ENCODE results near the gene PRL. TPM values are rescaled to one million over a fixed set of nuclear protein-coding genes. Genes with fewer than 3 reads are reported as not detected.

Gene PRL
- total and polyA plus RNA-seq, 3 experiments from 2014 or later = 0.21 TPM; not detected in 2

- ChIA-PET POLR2A (no interaction called here), CTCF (no interaction called here)
- no peaks in the 10 kb centered on the region for H3K9me3 ChIP-seq (ENCODE audit: low read length)
- Mint-ChIP-seq H3K36me3 (no peaks in the 10 kb centered on the region), H3K27ac (no peak overlapping the region), H3K4me1 (no peaks in the 10 kb centered on the region), H3K4me3 (no peak overlapping the region), H3K9me3 (peaks cover 2 to 15% (median 6%) of the 10 kb centered on the region in 5 donors), H3K27me3 (no peaks in the 10 kb centered on the region)
- H3K36me3 ChIP-seq (ENCODE audit: insufficient read depth, low read length) = no peaks in the 10 kb centered on the region
- H3K4me1 ChIP-seq (ENCODE audit: insufficient read depth, low read length) = no peaks in the 10 kb centered on the region
- H3K27ac ChIP-seq (ENCODE audit: low read depth, low read length) = no peak overlapping the region
- no peaks in the 10 kb centered on the region for H3K27me3 ChIP-seq (ENCODE audit: insufficient read depth, low read length, poor library complexity, severe bottlenecking)
- DNase-seq = no peak
- no peak overlapping the region for H3K4me3 ChIP-seq (ENCODE audit: low read length)
These were observed 10.1 kb upstream of the PRL start for GRCh38 chr6:22306741-22307466.

GRCh38 chr6:22302838-22303237, 6.0 kb upstream of the PRL start:
- no peak overlapping the region for H3K27ac ChIP-seq (ENCODE audit: low read depth, low read length)

GRCh38 chr6:22300273-22300998, 3.6 kb upstream of the PRL start:
- no peaks in the 10 kb centered on the region for H3K27me3 ChIP-seq (ENCODE audit: insufficient read depth, low read length, poor library complexity, severe bottlenecking)
- CTCF ChIA-PET = no interaction called here
- POLR2A ChIA-PET = no interaction called here
- H3K36me3 ChIP-seq (ENCODE audit: insufficient read depth, low read length) = no peaks in the 10 kb centered on the region
- H3K27ac Mint-ChIP-seq = no peak overlapping the region
- no peak overlapping the region for H3K27ac ChIP-seq (ENCODE audit: low read depth, low read length)
- H3K4me1 Mint-ChIP-seq = no peaks in the 10 kb centered on the region
- peaks cover 0 to 7% (median 2%) of the 10 kb centered on the region in 5 donors for H3K9me3 Mint-ChIP-seq
- no peaks in the 10 kb centered on the region for H3K4me1 ChIP-seq (ENCODE audit: insufficient read depth, low read length)
- H3K36me3 Mint-ChIP-seq = no peaks in the 10 kb centered on the region
- no peaks in the 10 kb centered on the region for H3K27me3 Mint-ChIP-seq
- DNase-seq = no peak
- no peak overlapping the region for H3K4me3 ChIP-seq (ENCODE audit: low read length)
- H3K9me3 ChIP-seq (ENCODE audit: low read length) = no peaks in the 10 kb centered on the region
- H3K4me3 Mint-ChIP-seq = no peak overlapping the region

More at GRCh38 chr6:22302838-22303237, 6.0 kb upstream of the PRL start:
- H3K9me3 Mint-ChIP-seq = peaks cover 0 to 7% (median 0%) of the 10 kb centered on the region in 5 donors
- no peaks in the 10 kb centered on the region for H3K27me3 ChIP-seq (ENCODE audit: insufficient read depth, low read length, poor library complexity, severe bottlenecking)
- H3K9me3 ChIP-seq (ENCODE audit: low read length) = no peaks in the 10 kb centered on the region
- no peak for DNase-seq
- H3K4me1 Mint-ChIP-seq = no peaks in the 10 kb centered on the region
- ChIA-PET POLR2A (no interaction called here), CTCF (no interaction called here)
- no peak overlapping the region for H3K27ac Mint-ChIP-seq
- H3K27me3 Mint-ChIP-seq = no peaks in the 10 kb centered on the region
- no peaks in the 10 kb centered on the region for H3K4me1 ChIP-seq (ENCODE audit: insufficient read depth, low read length)
- H3K4me3 ChIP-seq (ENCODE audit: low read length) = no peak overlapping the region
- H3K36me3 Mint-ChIP-seq = no peaks in the 10 kb centered on the region
- no peak overlapping the region for H3K4me3 Mint-ChIP-seq
- H3K36me3 ChIP-seq (ENCODE audit: insufficient read depth, low read length) = no peaks in the 10 kb centered on the region

GRCh38 chr6:22298475-22298890, 1.6 kb upstream of the PRL start:
- Histone ChIP-seq H3K27me3 (ENCODE audit: insufficient read depth, low read length, poor library complexity, severe bottlenecking) (no peaks in the 10 kb centered on the region), H3K4me3 (ENCODE audit: low read length) (no peak overlapping the region), H3K4me1 (ENCODE audit: insufficient read depth, low read length) (no peaks in the 10 kb centered on the region), H3K36me3 (ENCODE audit: insufficient read depth, low read length) (no peaks in the 10 kb centered on the region), H3K9me3 (ENCODE audit: low read length) (no peaks in the 10 kb centered on the region), H3K27ac (ENCODE audit: low read depth, low read length) (no peak overlapping the region)
- H3K9me3 Mint-ChIP-seq = peaks cover 2 to 7% (median 2%) of the 10 kb centered on the region in 5 donors
- H3K27ac Mint-ChIP-seq = no peak overlapping the region
- H3K4me1 Mint-ChIP-seq = no peaks in the 10 kb centered on the region
- H3K27me3 Mint-ChIP-seq = no peaks in the 10 kb centered on the region
- DNase-seq = no peak
- H3K36me3 Mint-ChIP-seq = no peaks in the 10 kb centered on the region
- H3K4me3 Mint-ChIP-seq = no peak overlapping the region
- CTCF ChIA-PET = no interaction called here
- POLR2A ChIA-PET = no interaction called here

- POLR2A ChIA-PET = no interaction called here
- Histone ChIP-seq H3K27me3 (ENCODE audit: insufficient read depth, low read length, poor library complexity, severe bottlenecking) (no peaks in the 10 kb centered on the region), H3K36me3 (ENCODE audit: insufficient read depth, low read length) (no peaks in the 10 kb centered on the region), H3K4me1 (ENCODE audit: insufficient read depth, low read length) (no peaks in the 10 kb centered on the region), H3K9me3 (ENCODE audit: low read length) (no peaks in the 10 kb centered on the region), H3K27ac (ENCODE audit: low read depth, low read length) (no peak overlapping the region), H3K4me3 (ENCODE audit: low read length) (no peak overlapping the region)
- Mint-ChIP-seq H3K27me3 (no peaks in the 10 kb centered on the region), H3K36me3 (no peaks in the 10 kb centered on the region), H3K4me3 (no peak overlapping the region), H3K9me3 (peaks cover 0 to 12% (median 7%) of the 10 kb centered on the region in 5 donors), H3K4me1 (no peaks in the 10 kb centered on the region), H3K27ac (no peak overlapping the region)
- DNase-seq = no peak
- CTCF ChIA-PET = no interaction called here
These were observed 769 bp downstream of the PRL start for GRCh38 chr6:22296067-22296466.

- Mint-ChIP-seq H3K9me3 (peaks cover under 1 to 17% (median 7%) of the 10 kb centered on the region in 5 donors), H3K4me3 (no peak overlapping the region), H3K36me3 (no peaks in the 10 kb centered on the region), H3K27ac (no peak overlapping the region), H3K27me3 (no peaks in the 10 kb centered on the region), H3K4me1 (no peaks in the 10 kb centered on the region)
- Histone ChIP-seq H3K36me3 (ENCODE audit: insufficient read depth, low read length) (no peaks in the 10 kb centered on the region), H3K4me1 (ENCODE audit: insufficient read depth, low read length) (no peaks in the 10 kb centered on the region), H3K27ac (ENCODE audit: low read depth, low read length) (no peak overlapping the region), H3K4me3 (ENCODE audit: low read length) (no peak overlapping the region), H3K9me3 (ENCODE audit: low read length) (no peaks in the 10 kb centered on the region), H3K27me3 (ENCODE audit: insufficient read depth, low read length, poor library complexity, severe bottlenecking) (no peaks in the 10 kb centered on the region)
- ChIA-PET CTCF (no interaction called here), POLR2A (no interaction called here)
- DNase-seq = no peak
These were observed 1.7 kb downstream of the PRL start for GRCh38 chr6:22295145-22295544.

- Mint-ChIP-seq H3K4me1 (no peaks in the 10 kb centered on the region), H3K4me3 (no peak overlapping the region), H3K9me3 (peaks cover 1 to 20% (median 7%) of the 10 kb centered on the region in 5 donors), H3K27me3 (no peaks in the 10 kb centered on the region), H3K27ac (peak overlapping the region in 1 of 8 donors; percentile 87), H3K36me3 (no peaks in the 10 kb centered on the region)
- DNase-seq = no peak
- Histone ChIP-seq H3K27ac (ENCODE audit: low read depth, low read length) (no peak overlapping the region), H3K27me3 (ENCODE audit: insufficient read depth, low read length, poor library complexity, severe bottlenecking) (no peaks in the 10 kb centered on the region), H3K4me3 (ENCODE audit: low read length) (no peak overlapping the region), H3K4me1 (ENCODE audit: insufficient read depth, low read length) (no peaks in the 10 kb centered on the region), H3K36me3 (ENCODE audit: insufficient read depth, low read length) (no peaks in the 10 kb centered on the region), H3K9me3 (ENCODE audit: low read length) (no peaks in the 10 kb centered on the region)
- ChIA-PET POLR2A (no interaction called here), CTCF (no interaction called here)
These were observed 2.5 kb downstream of the PRL start for GRCh38 chr6:22294301-22294700.

GRCh38 chr6:22290045-22290444, 6.8 kb downstream of the PRL start:
- no peaks in the 10 kb centered on the region for H3K36me3 ChIP-seq (ENCODE audit: insufficient read depth, low read length)
- H3K4me3 ChIP-seq (ENCODE audit: low read length) = no peak overlapping the region
- no peak for DNase-seq
- no peak overlapping the region for H3K4me3 Mint-ChIP-seq
- H3K27ac ChIP-seq (ENCODE audit: low read depth, low read length) = no peak overlapping the region
- H3K9me3 ChIP-seq (ENCODE audit: low read length) = no peaks in the 10 kb centered on the region
- no peak overlapping the region for H3K27ac Mint-ChIP-seq
- ChIA-PET CTCF (no interaction called here), POLR2A (no interaction called here)
- no peaks in the 10 kb centered on the region for H3K4me1 Mint-ChIP-seq
- peaks cover 0 to 22% (median 7%) of the 10 kb centered on the region in 5 donors for H3K9me3 Mint-ChIP-seq
- H3K27me3 Mint-ChIP-seq = peaks cover 0 to under 1% of the 10 kb centered on the region in 2 donors
- no peaks in the 10 kb centered on the region for H3K36me3 Mint-ChIP-seq
- H3K4me1 ChIP-seq (ENCODE audit: insufficient read depth, low read length) = no peaks in the 10 kb centered on the region
- no peaks in the 10 kb centered on the region for H3K27me3 ChIP-seq (ENCODE audit: insufficient read depth, low read length, poor library complexity, severe bottlenecking)
